NCI-H748 (cell line): Measurements from ENCODE around the gene CEBPE.

Experiments used
- DNase-seq: peaks from one replicate; lab custom pipeline; 2025; ENCODE audit not compliant: unreplicated experiment; lab: John Stamatoyannopoulos, UW

Gene CEBPE

GRCh38 chr14:23118506-23119362 lies at the start of gene CEBPE:
Gene CEBPE, minus strand, starts transcription at chr14:23119255. Its CDS starts 164 bp downstream, at chr14:23119091.
- no peak for DNase-seq

GRCh38 chr14:23168246-23168645 lies 49.2 kb upstream of the CEBPE start:
- DNase-seq, result no peak

GRCh38 chr14:23167116-23167847 lies 48.2 kb upstream of the CEBPE start:
- DNase-seq, result no peak

GRCh38 chr14:23164949-23165348 lies 45.9 kb upstream of the CEBPE start:
- no peak for DNase-seq

GRCh38 chr14:23164250-23164649 lies 45.2 kb upstream of the CEBPE start:
- DNase-seq, result no peak

GRCh38 chr14:23163830-23164229 lies 44.8 kb upstream of the CEBPE start:
- no peak for DNase-seq

GRCh38 chr14:23162800-23163199 lies 43.7 kb upstream of the CEBPE start:
- no peak for DNase-seq

GRCh38 chr14:23162005-23162404 lies 43.0 kb upstream of the CEBPE start:
- no peak for DNase-seq

GRCh38 chr14:23160924-23161522 lies 42.0 kb upstream of the CEBPE start:
- no peak for DNase-seq

- DNase-seq, result no peak
These were observed 40.5 kb upstream of the CEBPE start for GRCh38 chr14:23159532-23159931.

- no peak for DNase-seq
These were observed 39.7 kb upstream of the CEBPE start for GRCh38 chr14:23158779-23159178.

GRCh38 chr14:23154964-23155587 lies 36.0 kb upstream of the CEBPE start:
- no peak for DNase-seq

- DNase-seq, result no peak
These were observed 35.1 kb upstream of the CEBPE start for GRCh38 chr14:23153851-23154796.

- DNase-seq, result no peak
These were observed 32.3 kb upstream of the CEBPE start for GRCh38 chr14:23151342-23151741.

- DNase-seq, result no peak
These were observed 30.7 kb upstream of the CEBPE start for GRCh38 chr14:23149745-23150144.

GRCh38 chr14:23148591-23149249 lies 29.7 kb upstream of the CEBPE start:
- no peak for DNase-seq

GRCh38 chr14:23147676-23148075 lies 28.6 kb upstream of the CEBPE start:
- no peak for DNase-seq

GRCh38 chr14:23146980-23147379 lies 27.9 kb upstream of the CEBPE start:
- no peak for DNase-seq

GRCh38 chr14:23146351-23146910 lies 27.4 kb upstream of the CEBPE start:
- DNase-seq, result no peak
